Colonic mucosa (tissue), 4 donors: ENCODE data around the gene TNS3. TPM values are rescaled to one million over a fixed set of nuclear protein-coding genes. Genes with fewer than 3 reads are reported as not detected.

Experiments
- DNase-seq: peaks from one replicate; pipeline ENCODE4 v3.0.0-alpha.2; 2020
- H3K27ac ChIP-seq: fragments of 200-600 bp; one replicate; pipeline ENCODE4 v1.8.0; 2021
- H3K27me3 ChIP-seq: fragments of 200-600 bp; one replicate; pipeline ENCODE4 v1.8.0; 2021
- H3K36me3 ChIP-seq: fragments of 200-600 bp; one replicate; pipeline ENCODE4 v1.8.0; 2021
- H3K4me1 ChIP-seq: fragments of 200-600 bp; one replicate; pipeline ENCODE4 v1.8.0; 2021; ENCODE audit warnings: mild to moderate bottlenecking
- H3K4me3 ChIP-seq: fragments of 200-600 bp; one replicate; pipeline ENCODE4 v1.8.0; 2021
- H3K9ac ChIP-seq, 2 donors: one replicate each; pipeline ENCODE4 v1.7.0; 2013; ENCODE audit warnings: control low read depth in 2 of 2, low read depth in 2 of 2, low read length in 2 of 2
- H3K9me3 ChIP-seq: fragments of 200-600 bp; one replicate; pipeline ENCODE4 v1.8.0; 2021
- CTCF ChIP-seq: fragments of 200-600 bp; IDR thresholded peaks from one replicate; pipeline ENCODE4 v1.8.0; 2022; ENCODE audit warnings: antibody characterized with exemption, mild to moderate bottlenecking
- intact Hi-C: fragments of 100-400 bp; cut with DNase I; formaldehyde crosslinking; loops from one replicate; pipeline ENCODE4 v1.14.1; 2022
- total RNA-seq, 2 donors: library from RNA; stranded (reverse); fragmentation: NEBNext Ultra II Directional in 1 of 2; extraction: Animal tissue kit (Norgen Biotek cat#: 25700) in 1 of 2; gene quantifications; one replicate each; pipeline ENCODE4 v1.2.1, GENCODE V29; 2021
- donor health status: healthy.
- donor health status: DM: no; HTN: no; CAD: no.
- donor health status: DM: no; HTN: no; CAD: no.

Gene TNS3
- total RNA-seq, 2 donors from 2014 or later = 41.1 to 58.2 TPM

DNA sequence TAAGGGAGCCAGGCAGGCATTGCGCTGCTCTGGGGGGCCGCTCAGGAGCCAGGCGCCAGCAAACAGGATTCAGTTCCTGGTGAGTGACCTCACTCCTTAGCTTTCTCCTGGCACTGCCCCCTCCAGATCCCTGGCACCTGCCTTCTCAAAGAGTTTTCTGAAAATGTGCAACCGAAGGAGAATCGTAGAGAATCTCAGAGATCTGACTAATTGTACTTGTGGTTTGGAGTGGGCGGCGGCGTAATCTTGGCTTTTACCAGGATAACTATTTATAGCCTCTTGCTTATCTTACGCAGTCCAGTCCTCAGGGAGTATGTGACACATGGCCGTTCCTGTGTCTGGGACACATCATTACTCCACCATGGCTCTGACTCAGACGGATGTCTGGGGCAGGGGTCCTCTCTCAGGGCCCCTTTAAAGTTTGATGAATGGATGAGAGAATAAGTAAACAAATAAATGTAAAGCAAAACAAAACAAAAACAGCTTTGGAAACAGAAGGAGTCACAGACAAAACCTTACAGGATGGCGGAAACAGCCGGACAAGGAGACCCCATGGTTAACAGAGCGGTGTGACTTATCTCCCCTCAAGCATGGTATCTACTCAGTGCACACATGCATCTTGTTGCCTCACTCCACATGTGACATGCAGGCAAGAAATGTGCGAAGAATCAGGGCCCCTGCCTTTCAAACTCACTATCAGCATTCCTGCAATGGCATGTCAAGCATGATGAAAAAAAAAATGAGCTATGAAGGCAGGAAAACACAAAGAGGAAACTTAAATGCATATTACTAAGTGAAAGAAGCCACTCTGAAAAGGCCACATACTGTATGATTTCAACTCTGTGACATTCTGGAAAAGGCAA lies 99.7 kb downstream of the TNS3 start:
- no peak overlapping the region for H3K4me3 ChIP-seq
- H3K27ac ChIP-seq = peak overlapping the region; percentile 30
- H3K36me3 ChIP-seq = no peaks in the 10 kb centered on the region
- DNase-seq = no peak
- H3K9me3 ChIP-seq = no peaks in the 10 kb centered on the region
- no peak for TF ChIP-seq CTCF
- peaks cover 29% of the 10 kb centered on the region for H3K4me1 ChIP-seq
- H3K9ac ChIP-seq = no peak overlapping the region
- no peaks in the 10 kb centered on the region for H3K27me3 ChIP-seq
- intact Hi-C loops = no loop called here

DNA sequence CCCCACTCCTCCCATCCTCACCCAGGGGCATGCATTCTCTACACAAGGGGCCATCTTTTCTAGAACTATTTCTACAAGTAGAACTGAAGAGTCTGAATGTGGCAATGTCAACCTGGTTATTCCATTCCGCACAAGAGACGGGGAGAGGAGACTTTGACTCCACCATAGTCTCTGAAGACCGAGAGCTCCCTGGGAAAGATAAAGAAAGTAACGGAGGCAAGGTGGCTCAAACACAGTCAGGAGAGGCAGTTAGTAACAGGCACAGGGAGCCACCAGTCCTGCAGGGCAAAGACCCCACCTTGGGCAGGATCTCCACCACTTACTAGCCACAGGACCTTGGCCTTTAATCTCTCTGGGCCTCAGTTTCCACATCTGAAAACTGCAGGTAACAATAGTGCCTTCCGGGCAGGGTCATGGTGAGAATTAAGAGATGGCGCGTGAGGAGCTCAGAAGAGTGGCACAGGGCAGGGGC lies 100.3 kb downstream of the TNS3 start:
- Histone ChIP-seq H3K4me1 (peaks cover 29% of the 10 kb centered on the region), H3K27ac (peak overlapping the region; percentile 0), H3K9me3 (no peaks in the 10 kb centered on the region), H3K36me3 (no peaks in the 10 kb centered on the region), H3K27me3 (no peaks in the 10 kb centered on the region), H3K4me3 (no peak overlapping the region), H3K9ac (peak overlapping the region in 1 of 2 donors; percentile 24)
- no peak for TF ChIP-seq CTCF
- DNase-seq = no peak
- intact Hi-C loops = no loop called here

GRCh38 chr7:47480576-47481538 lies 101.1 kb downstream of the TNS3 start:
- no peaks in the 10 kb centered on the region for H3K36me3 ChIP-seq
- H3K9ac ChIP-seq = peak overlapping the region in 1 of 2 donors; percentile 7

DNA sequence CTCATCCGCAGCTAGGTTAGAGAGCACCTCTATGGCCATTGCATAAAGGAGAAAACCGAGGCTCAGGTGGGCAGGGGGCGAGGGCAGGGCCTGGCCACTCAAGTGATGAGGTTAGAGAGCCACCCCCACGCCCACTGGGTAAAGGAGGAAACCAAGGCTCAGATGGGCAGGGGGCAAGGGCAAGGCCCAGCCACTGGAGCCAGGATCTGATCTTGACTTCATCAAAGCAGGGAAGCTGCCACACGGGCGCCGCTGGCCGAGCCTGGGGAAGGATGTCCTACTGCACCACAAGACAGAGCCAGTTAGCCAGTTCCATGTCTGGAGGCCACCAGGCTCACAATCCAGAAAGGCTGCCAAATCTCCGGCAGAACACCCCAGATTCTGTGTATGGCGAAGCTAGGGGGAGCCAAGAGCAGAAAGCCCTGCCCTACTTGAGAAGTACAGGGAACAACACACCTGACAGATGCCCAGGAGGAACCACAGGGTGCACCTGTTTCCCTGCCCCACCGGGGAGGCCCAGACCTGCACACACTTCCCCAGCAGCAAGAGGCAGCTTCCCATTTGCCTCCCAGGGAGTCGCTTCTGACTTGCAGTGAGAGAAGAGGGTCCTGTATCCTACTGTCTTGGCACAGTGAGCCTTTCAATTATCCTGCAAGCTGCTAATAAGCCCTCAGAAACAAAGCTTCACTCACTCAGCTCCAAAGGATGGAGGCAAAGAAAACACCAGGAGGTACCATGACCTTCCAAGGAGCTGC lies 101.9 kb downstream of the TNS3 start:
- Histone ChIP-seq H3K27me3 (no peaks in the 10 kb centered on the region), H3K9me3 (no peaks in the 10 kb centered on the region), H3K9ac (peak overlapping the region in 1 of 2 donors; percentile 7), H3K4me1 (peaks cover 22% of the 10 kb centered on the region), H3K36me3 (no peaks in the 10 kb centered on the region), H3K4me3 (no peak overlapping the region), H3K27ac (no peak overlapping the region)
- DNase-seq = no peak
- intact Hi-C loops = no loop called here
- TF ChIP-seq CTCF = no peak

More at GRCh38 chr7:47480576-47481538, 101.1 kb downstream of the TNS3 start:
- intact Hi-C loops = no loop called here
- Histone ChIP-seq H3K27ac (peak overlapping the region; percentile 0), H3K27me3 (no peaks in the 10 kb centered on the region), H3K4me3 (no peak overlapping the region), H3K9me3 (no peaks in the 10 kb centered on the region), H3K4me1 (peaks cover 29% of the 10 kb centered on the region)
- no peak for TF ChIP-seq CTCF
- no peak for DNase-seq
